Activated CD4-positive, alpha-beta T cell treated with anti-CD3 and anti-CD28 coated beads, Interleukin-2, amount 10 ng/mL, durations not matched to agents 24 days and 14 days (primary cell): ENCODE measurements around the gene TRIM33. TPM values are rescaled to one million over a fixed set of nuclear protein-coding genes. Genes with fewer than 3 reads are reported as not detected.
"Not testable (repeated sequence)": the region's sequence is repeated elsewhere in the genome, so short reads cannot be mapped to it uniquely, and the experiment has no call there.

ENCODE experiments used
- DNase-seq: peaks from one replicate; pipeline ENCODE4 v3.0.0; 2022
- H3K27ac Mint-ChIP-seq: one replicate; pipeline ENCODE4 v1.8.0; 2022; ENCODE audit warnings: mild to moderate bottlenecking, mixed read lengths
- H3K27me3 Mint-ChIP-seq: one replicate; pipeline ENCODE4 v1.8.0; 2022; ENCODE audit warnings: mixed read lengths
- H3K36me3 Mint-ChIP-seq: one replicate; pipeline ENCODE4 v1.8.0; 2022; ENCODE audit warnings: low read depth, mild to moderate bottlenecking, mixed read lengths
- H3K4me1 Mint-ChIP-seq: one replicate; pipeline ENCODE4 v1.8.0; 2021; ENCODE audit warnings: mixed read lengths
- H3K4me3 Mint-ChIP-seq: one replicate; pipeline ENCODE4 v1.8.0; 2022; ENCODE audit warnings: mild to moderate bottlenecking, moderate library complexity, mixed read lengths
- H3K9me3 Mint-ChIP-seq: one replicate; pipeline ENCODE4 v1.8.0; 2021; ENCODE audit warnings: mixed read lengths
- intact Hi-C: fragments of 100-400 bp; cut with micrococcal nuclease; formaldehyde crosslinking; loops from one replicate; pipeline ENCODE4 v1.15.1; 2023
- total RNA-seq: library from RNA; stranded (reverse); gene quantifications from 2 replicates; pipeline ENCODE4 v1.2.3, GENCODE V29; 2022

The TRIM33 gene
- total RNA-seq, 1 donor from 2014 or later, result 39.7 TPM

- Mint-ChIP-seq H3K27me3 (no peaks in the 10 kb centered on the region), H3K4me3 (no peak overlapping the region), H3K36me3 (peaks cover 28% of the 10 kb centered on the region), H3K9me3 (no peaks in the 10 kb centered on the region), H3K4me1 (peaks cover 13% of the 10 kb centered on the region), H3K27ac (no peak overlapping the region)
- DNase-seq, result no peak
- intact Hi-C loops, result no loop called here
Observed at GRCh38 chr1:114446198-114446597, 64.8 kb downstream of the TRIM33 start.

GRCh38 chr1:114443226-114443625 lies 67.8 kb downstream of the TRIM33 start:
- H3K27me3 Mint-ChIP-seq, intact Hi-C loops, H3K27ac Mint-ChIP-seq, DNase-seq, H3K9me3 Mint-ChIP-seq, H3K4me3 Mint-ChIP-seq: not testable (repeated sequence)
- Mint-ChIP-seq H3K36me3 (peaks cover 35% of the 10 kb centered on the region), H3K4me1 (peaks cover 20% of the 10 kb centered on the region)

GRCh38 chr1:114441332-114441731 lies 69.7 kb downstream of the TRIM33 start:
- intact Hi-C loops, result no loop called here
- Mint-ChIP-seq H3K9me3 (no peaks in the 10 kb centered on the region), H3K36me3 (peaks cover 35% of the 10 kb centered on the region), H3K4me3 (no peak overlapping the region), H3K27me3 (no peaks in the 10 kb centered on the region), H3K27ac (no peak overlapping the region), H3K4me1 (peaks cover 20% of the 10 kb centered on the region)
- no peak for DNase-seq

- Mint-ChIP-seq H3K27me3 (no peaks in the 10 kb centered on the region), H3K27ac (no peak overlapping the region), H3K36me3 (peaks cover 27% of the 10 kb centered on the region), H3K4me3 (no peak overlapping the region), H3K4me1 (peaks cover 20% of the 10 kb centered on the region), H3K9me3 (no peaks in the 10 kb centered on the region)
- DNase-seq, result no peak
- intact Hi-C loops, result no loop called here
Observed at GRCh38 chr1:114439369-114439768, 71.6 kb downstream of the TRIM33 start.

- peaks cover 31% of the 10 kb centered on the region for H3K36me3 Mint-ChIP-seq
Observed at GRCh38 chr1:114437812-114438211, 73.2 kb downstream of the TRIM33 start.

GRCh38 chr1:114436799-114437198 lies 74.2 kb downstream of the TRIM33 start:
- Mint-ChIP-seq H3K9me3 (no peaks in the 10 kb centered on the region), H3K4me3 (no peak overlapping the region), H3K27me3 (no peaks in the 10 kb centered on the region), H3K4me1 (peaks cover 19% of the 10 kb centered on the region), H3K36me3 (peaks cover 30% of the 10 kb centered on the region), H3K27ac (no peak overlapping the region)
- DNase-seq, result no peak
- intact Hi-C loops, result no loop called here

More at GRCh38 chr1:114437812-114438211, 73.2 kb downstream of the TRIM33 start:
- Mint-ChIP-seq H3K4me3 (no peak overlapping the region), H3K9me3 (no peaks in the 10 kb centered on the region), H3K27ac (no peak overlapping the region), H3K27me3 (no peaks in the 10 kb centered on the region), H3K4me1 (peaks cover 16% of the 10 kb centered on the region)
- intact Hi-C loops, result no loop called here
- no peak for DNase-seq

- Mint-ChIP-seq H3K27me3 (no peaks in the 10 kb centered on the region), H3K4me3 (no peak overlapping the region)
Observed at GRCh38 chr1:114435088-114435715, 75.8 kb downstream of the TRIM33 start.

GRCh38 chr1:114431026-114431425 lies 80.0 kb downstream of the TRIM33 start:
- H3K36me3 Mint-ChIP-seq, result peaks cover 24% of the 10 kb centered on the region
- H3K4me1 Mint-ChIP-seq, result peaks cover 12% of the 10 kb centered on the region
- intact Hi-C loops, result no loop called here
- no peak for DNase-seq
- H3K9me3 Mint-ChIP-seq, result no peaks in the 10 kb centered on the region
- no peaks in the 10 kb centered on the region for H3K27me3 Mint-ChIP-seq
- no peak overlapping the region for H3K27ac Mint-ChIP-seq
- no peak overlapping the region for H3K4me3 Mint-ChIP-seq

More at GRCh38 chr1:114435088-114435715, 75.8 kb downstream of the TRIM33 start:
- Mint-ChIP-seq H3K9me3 (no peaks in the 10 kb centered on the region), H3K4me1 (peaks cover 20% of the 10 kb centered on the region), H3K27ac (no peak overlapping the region), H3K36me3 (peaks cover 29% of the 10 kb centered on the region)
- intact Hi-C loops, result no loop called here
- DNase-seq, result no peak

- peaks cover 7% of the 10 kb centered on the region for H3K4me1 Mint-ChIP-seq
- intact Hi-C loops, result loop anchor here (1.0 kb wide), 1 partner anchor 82 kb away; no protein-coding TSS in a partner anchor
- peaks cover 36% of the 10 kb centered on the region for H3K36me3 Mint-ChIP-seq
- H3K4me3 Mint-ChIP-seq, result no peak overlapping the region
- H3K27ac Mint-ChIP-seq, result no peak overlapping the region
- no peak for DNase-seq
- H3K27me3 Mint-ChIP-seq, result no peaks in the 10 kb centered on the region
- H3K9me3 Mint-ChIP-seq, result no peaks in the 10 kb centered on the region
Observed at GRCh38 chr1:114428083-114428754, 82.8 kb downstream of the TRIM33 start.

GRCh38 chr1:114427612-114428011 lies 83.4 kb downstream of the TRIM33 start:
- no peak for DNase-seq
- Mint-ChIP-seq H3K27me3 (no peaks in the 10 kb centered on the region), H3K4me3 (no peak overlapping the region), H3K36me3 (peaks cover 34% of the 10 kb centered on the region), H3K27ac (no peak overlapping the region), H3K4me1 (peaks cover 7% of the 10 kb centered on the region), H3K9me3 (no peaks in the 10 kb centered on the region)
- intact Hi-C loops, result loop anchor here (1.0 kb wide), 1 partner anchor 81 kb away; no protein-coding TSS in a partner anchor

GRCh38 chr1:114423455-114423854 lies 87.5 kb downstream of the TRIM33 start:
- intact Hi-C loops, result no loop called here
- DNase-seq, result no peak
- no peak overlapping the region for H3K4me3 Mint-ChIP-seq
- H3K9me3 Mint-ChIP-seq, result no peaks in the 10 kb centered on the region
- peaks cover 1% of the 10 kb centered on the region for H3K4me1 Mint-ChIP-seq
- peaks cover 62% of the 10 kb centered on the region for H3K36me3 Mint-ChIP-seq
- no peak overlapping the region for H3K27ac Mint-ChIP-seq
- no peaks in the 10 kb centered on the region for H3K27me3 Mint-ChIP-seq

GRCh38 chr1:114418948-114419347 lies 92.1 kb downstream of the TRIM33 start:
- intact Hi-C loops, result not testable (repeated sequence)
- H3K36me3 Mint-ChIP-seq, result peaks cover 60% of the 10 kb centered on the region

GRCh38 chr1:114397601-114398000 lies 113.4 kb downstream of the TRIM33 start:
- intact Hi-C loops, result no loop called here
- H3K36me3 Mint-ChIP-seq, result peaks cover 57% of the 10 kb centered on the region

More at GRCh38 chr1:114418948-114419347, 92.1 kb downstream of the TRIM33 start:
- not testable (repeated sequence) for H3K27me3 Mint-ChIP-seq, DNase-seq, H3K4me3 Mint-ChIP-seq, H3K9me3 Mint-ChIP-seq, H3K4me1 Mint-ChIP-seq, H3K27ac Mint-ChIP-seq

GRCh38 chr1:114395863-114396262 lies 115.1 kb downstream of the TRIM33 start:
- peaks cover 54% of the 10 kb centered on the region for H3K36me3 Mint-ChIP-seq
- H3K4me1 Mint-ChIP-seq, result no peaks in the 10 kb centered on the region
- DNase-seq, result no peak
- intact Hi-C loops, result no loop called here
- H3K27me3 Mint-ChIP-seq, result no peaks in the 10 kb centered on the region
- no peak overlapping the region for H3K4me3 Mint-ChIP-seq
- H3K27ac Mint-ChIP-seq, result no peak overlapping the region
- no peaks in the 10 kb centered on the region for H3K9me3 Mint-ChIP-seq

More at GRCh38 chr1:114397601-114398000, 113.4 kb downstream of the TRIM33 start:
- Mint-ChIP-seq H3K9me3 (no peaks in the 10 kb centered on the region), H3K4me1 (no peaks in the 10 kb centered on the region), H3K4me3 (no peak overlapping the region), H3K27ac (no peak overlapping the region), H3K27me3 (no peaks in the 10 kb centered on the region)
- no peak for DNase-seq
